ENCODE measurements around the gene PPP1R3G.
"Not testable (repeated sequence)": the region's sequence is repeated elsewhere in the genome, so short reads cannot be mapped to it uniquely, and the experiment has no call there.

The PPP1R3G gene

GRCh38 chr6:5084781-5085647 lies at the start of gene PPP1R3G:
Gene PPP1R3G, plus strand, starts transcription at chr6:5085341. Its CDS starts 145 bp downstream, at chr6:5085486.
- in situ Hi-C loops (cut with HindIII; ENCODE audit: low sequenced_read_pairs), result loop anchor here (5.0 kb wide), 1 partner anchor 47 kb away; no protein-coding TSS in a partner anchor

GRCh38 chr6:5036269-5036668 lies 48.9 kb upstream of the PPP1R3G start:
- in situ Hi-C loops (cut with HindIII; ENCODE audit: low sequenced_read_pairs), result no loop called here

DNA sequence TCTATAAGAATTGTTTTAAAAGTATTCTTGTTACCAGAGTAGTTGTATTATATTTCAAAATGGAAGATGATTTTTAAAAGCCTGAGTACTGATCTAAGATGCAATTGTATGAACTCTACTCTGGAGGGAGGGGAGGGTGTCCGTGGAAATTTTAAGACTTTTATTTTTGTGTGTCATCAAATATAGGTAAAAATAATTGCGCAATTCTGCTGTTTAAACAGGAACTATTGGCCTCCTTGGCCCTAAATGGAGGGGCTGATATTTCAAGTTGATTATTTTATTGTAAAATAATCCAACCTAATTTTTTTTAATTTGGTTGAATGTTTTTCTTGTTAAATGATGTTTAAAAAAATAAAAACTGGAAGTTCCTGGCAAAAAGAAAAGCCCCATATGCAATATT lies 43.2 kb upstream of the PPP1R3G start:
- in situ Hi-C loops (cut with HindIII; ENCODE audit: low sequenced_read_pairs), result no loop called here

GRCh38 chr6:5042436-5042835 lies 42.7 kb upstream of the PPP1R3G start:
- in situ Hi-C loops (cut with HindIII; ENCODE audit: low sequenced_read_pairs), result no loop called here

GRCh38 chr6:5044866-5045265 lies 40.3 kb upstream of the PPP1R3G start:
- in situ Hi-C loops (cut with HindIII; ENCODE audit: low sequenced_read_pairs), result no loop called here

- in situ Hi-C loops (cut with HindIII; ENCODE audit: low sequenced_read_pairs), result no loop called here
Observed at GRCh38 chr6:5045416-5045815, 39.7 kb upstream of the PPP1R3G start.

- in situ Hi-C loops (cut with HindIII; ENCODE audit: low sequenced_read_pairs), result no loop called here
Observed at GRCh38 chr6:5046430-5046829, 38.7 kb upstream of the PPP1R3G start.

- in situ Hi-C loops (cut with HindIII; ENCODE audit: low sequenced_read_pairs), result no loop called here
Observed at GRCh38 chr6:5050009-5050408, 35.1 kb upstream of the PPP1R3G start.

DNA sequence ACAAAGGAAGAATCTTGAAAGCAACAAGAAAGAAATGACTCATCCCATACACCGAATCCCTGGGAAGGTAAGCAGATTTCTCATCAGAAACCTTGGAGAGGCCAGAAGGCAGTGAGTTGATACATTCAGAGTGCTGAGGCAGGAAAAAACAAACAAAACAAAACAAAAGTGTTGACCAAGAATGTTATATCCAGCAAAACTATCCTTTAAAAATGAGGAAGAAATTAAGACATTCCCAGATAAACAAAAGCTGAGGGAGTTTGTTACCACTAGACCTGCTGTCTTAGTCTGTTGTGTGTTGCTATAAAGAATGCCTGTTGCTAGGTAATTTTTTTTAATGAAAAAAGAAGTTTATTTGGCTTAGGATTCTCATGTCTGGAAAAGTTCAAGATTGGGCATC lies 33.7 kb upstream of the PPP1R3G start:
- in situ Hi-C loops (cut with HindIII; ENCODE audit: low sequenced_read_pairs), result no loop called here

DNA sequence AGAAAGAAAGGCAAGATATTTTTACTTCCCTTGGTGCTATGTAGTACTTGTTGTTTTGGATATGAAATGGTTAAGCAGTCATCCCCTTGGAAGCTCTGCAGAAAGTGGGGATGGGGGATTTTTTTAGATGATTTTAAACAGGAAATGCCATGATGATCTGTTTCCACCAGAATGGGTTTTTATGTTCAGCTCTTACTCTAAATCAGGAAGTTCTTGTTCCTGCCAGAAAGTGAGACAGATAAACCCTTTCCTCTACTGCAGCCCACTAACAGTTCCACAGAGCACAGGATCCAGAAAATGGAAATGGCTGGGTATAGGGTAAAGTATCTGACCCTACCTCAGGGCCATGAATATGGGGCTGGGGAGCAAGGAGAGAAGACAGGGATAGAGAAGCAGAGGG lies 32.1 kb upstream of the PPP1R3G start:
- in situ Hi-C loops (cut with HindIII; ENCODE audit: low sequenced_read_pairs), result no loop called here

GRCh38 chr6:5053864-5054244 lies 31.3 kb upstream of the PPP1R3G start:
- in situ Hi-C loops (cut with HindIII; ENCODE audit: low sequenced_read_pairs), result no loop called here

- in situ Hi-C loops (cut with HindIII; ENCODE audit: low sequenced_read_pairs), result no loop called here
Observed at GRCh38 chr6:5054245-5054873, 30.8 kb upstream of the PPP1R3G start.

DNA sequence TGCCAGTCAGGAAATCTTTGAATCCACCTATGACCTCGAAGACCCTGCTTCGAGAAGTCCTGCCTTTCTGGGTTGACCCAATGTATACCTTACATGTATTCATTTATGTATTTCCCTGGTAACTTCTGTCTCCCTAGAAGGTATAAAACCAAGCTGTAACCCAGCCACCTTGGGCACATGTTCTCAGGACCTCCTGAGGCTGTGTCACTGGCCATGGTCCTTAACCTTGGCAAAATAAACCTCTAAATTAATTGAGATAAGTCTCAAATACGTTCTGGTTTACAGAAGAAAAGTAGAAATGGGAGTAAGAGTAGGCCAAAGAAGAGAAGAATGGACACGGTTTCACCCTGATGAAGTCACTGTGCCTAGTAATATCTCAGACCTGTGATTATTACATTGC lies 30.0 kb upstream of the PPP1R3G start:
- in situ Hi-C loops (cut with HindIII; ENCODE audit: low sequenced_read_pairs), result no loop called here

GRCh38 chr6:5058254-5058653 lies 26.9 kb upstream of the PPP1R3G start:
- in situ Hi-C loops (cut with HindIII; ENCODE audit: low sequenced_read_pairs), result no loop called here

- in situ Hi-C loops (cut with HindIII; ENCODE audit: low sequenced_read_pairs), result no loop called here
Observed at GRCh38 chr6:5059036-5059896, 25.9 kb upstream of the PPP1R3G start.

DNA sequence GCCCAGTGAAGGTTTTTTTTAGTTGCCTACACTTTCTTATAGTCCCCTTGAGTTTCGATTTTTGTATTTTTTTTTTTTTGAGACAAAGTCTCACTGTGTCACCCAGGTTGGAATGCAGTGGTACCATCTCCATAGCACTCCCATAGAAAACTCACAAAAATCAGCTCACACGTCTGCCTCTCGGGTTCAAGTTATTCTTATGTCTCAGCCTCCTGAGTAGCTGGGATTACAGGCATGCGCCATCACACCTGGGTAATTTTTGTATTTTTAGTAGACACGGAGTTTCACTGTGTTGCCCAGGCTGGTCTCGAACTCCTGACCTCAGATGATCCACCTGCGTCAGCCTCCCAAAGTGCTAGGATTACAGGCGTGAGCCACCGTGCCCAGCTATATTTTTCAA lies 24.7 kb upstream of the PPP1R3G start:
- in situ Hi-C loops (cut with HindIII; ENCODE audit: low sequenced_read_pairs), result not testable (repeated sequence)

GRCh38 chr6:5061152-5061551 lies 24.0 kb upstream of the PPP1R3G start:
- in situ Hi-C loops (cut with HindIII; ENCODE audit: low sequenced_read_pairs), result no loop called here

DNA sequence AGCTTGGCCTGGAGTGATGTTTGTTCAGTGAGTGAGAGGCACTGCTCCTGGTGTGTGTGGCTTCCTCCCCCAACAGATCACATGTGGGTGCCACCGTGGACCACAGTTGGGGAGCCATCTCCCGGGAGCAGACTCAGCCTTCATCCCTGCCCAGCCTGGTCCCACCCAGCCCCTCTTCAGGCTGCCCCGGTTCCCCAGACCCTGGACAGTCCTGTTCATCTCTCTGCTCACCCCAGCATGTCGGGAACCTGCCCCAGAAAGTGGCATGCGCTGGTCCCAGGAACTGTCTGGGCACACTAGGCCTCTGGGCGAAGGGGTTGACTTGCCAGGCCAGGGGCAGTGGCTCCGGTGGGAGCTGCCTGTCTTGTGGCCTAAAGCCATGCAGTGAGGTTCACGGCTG lies 21.5 kb upstream of the PPP1R3G start:
- in situ Hi-C loops (cut with HindIII; ENCODE audit: low sequenced_read_pairs), result no loop called here

- in situ Hi-C loops (cut with HindIII; ENCODE audit: low sequenced_read_pairs), result no loop called here
Observed at GRCh38 chr6:5066456-5067093, 18.6 kb upstream of the PPP1R3G start.

DNA sequence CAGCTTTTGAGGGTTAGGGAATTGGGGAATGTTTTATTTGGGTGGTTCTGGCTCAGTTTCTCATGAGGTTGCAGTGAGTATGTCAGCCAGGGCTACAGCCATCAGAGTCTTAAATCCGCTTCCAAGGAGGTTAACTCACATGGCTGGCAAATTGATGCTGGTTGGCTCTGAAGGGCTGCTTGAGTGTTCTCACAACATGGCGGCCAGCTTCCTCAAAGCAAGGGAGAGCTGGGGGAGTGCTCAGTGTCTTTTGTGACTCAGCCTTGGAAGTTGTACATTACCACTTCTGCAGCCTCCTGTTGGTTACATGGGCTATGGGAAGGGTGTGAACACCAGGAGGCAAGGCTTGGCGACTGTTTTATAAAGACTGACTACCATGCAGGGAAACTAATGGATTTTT lies 17.8 kb upstream of the PPP1R3G start:
- in situ Hi-C loops (cut with HindIII; ENCODE audit: low sequenced_read_pairs), result no loop called here

- in situ Hi-C loops (cut with HindIII; ENCODE audit: low sequenced_read_pairs), result no loop called here
Observed at GRCh38 chr6:5068153-5068751, 16.9 kb upstream of the PPP1R3G start.

Measured in endothelial cell of hepatic sinusoid (primary cell).